ENCODE results near the gene NR2E1.

NR2E1 gene

GRCh38 chr6:108164543-108164814 is 1.3 kb upstream of the NR2E1 start:
- Histone ChIP-seq H3K4me1 (ENCODE audit: control insufficient read depth, insufficient read depth, low read length, poor library complexity, severe bottlenecking) (peaks cover 31% of the 10 kb centered on the region), H3K27me3 (replicated peaks; ENCODE audit: control insufficient read depth, insufficient read depth, low read length, poor library complexity, severe bottlenecking) (peaks cover 70% of the 10 kb centered on the region), H3K4me3 (ENCODE audit: insufficient read depth, low read depth, low read length, poor library complexity, severe bottlenecking) (no peak overlapping the region), H3K36me3 (ENCODE audit: control insufficient read depth, insufficient read depth, low read length) (no peaks in the 10 kb centered on the region), H3K27ac (ENCODE audit: insufficient read depth, low read length, poor library complexity, severe bottlenecking) (no peak overlapping the region), H3K9me3 (ENCODE audit: control insufficient read depth, low read length) (no peaks in the 10 kb centered on the region)
- DNase-seq = no peak

- Histone ChIP-seq H3K36me3 (ENCODE audit: control insufficient read depth, insufficient read depth, low read length) (no peaks in the 10 kb centered on the region), H3K4me1 (ENCODE audit: control insufficient read depth, insufficient read depth, low read length, poor library complexity, severe bottlenecking) (peaks cover 33% of the 10 kb centered on the region), H3K27ac (ENCODE audit: insufficient read depth, low read length, poor library complexity, severe bottlenecking) (no peak overlapping the region), H3K4me3 (ENCODE audit: insufficient read depth, low read depth, low read length, poor library complexity, severe bottlenecking) (no peak overlapping the region), H3K27me3 (replicated peaks; ENCODE audit: control insufficient read depth, insufficient read depth, low read length, poor library complexity, severe bottlenecking) (peaks cover 70% of the 10 kb centered on the region), H3K9me3 (ENCODE audit: control insufficient read depth, low read length) (no peaks in the 10 kb centered on the region)
- DNase-seq = no peak
Measured at GRCh38 chr6:108164815-108165706, 761 bp upstream of the NR2E1 start.

- H3K27me3 ChIP-seq (replicated peaks; ENCODE audit: control insufficient read depth, insufficient read depth, low read length, poor library complexity, severe bottlenecking) = peaks cover 79% of the 10 kb centered on the region
- H3K4me1 ChIP-seq (ENCODE audit: control insufficient read depth, insufficient read depth, low read length, poor library complexity, severe bottlenecking) = peaks cover 41% of the 10 kb centered on the region
- DNase-seq = no peak
- H3K9me3 ChIP-seq (ENCODE audit: control insufficient read depth, low read length) = no peaks in the 10 kb centered on the region
- no peak overlapping the region for H3K4me3 ChIP-seq (ENCODE audit: insufficient read depth, low read depth, low read length, poor library complexity, severe bottlenecking)
- no peak overlapping the region for H3K27ac ChIP-seq (ENCODE audit: insufficient read depth, low read length, poor library complexity, severe bottlenecking)
- no peaks in the 10 kb centered on the region for H3K36me3 ChIP-seq (ENCODE audit: control insufficient read depth, insufficient read depth, low read length)
Measured at GRCh38 chr6:108166664-108167448, 1.0 kb downstream of the NR2E1 start.

GRCh38 chr6:108167449-108168089 is 1.7 kb downstream of the NR2E1 start:
- H3K4me1 ChIP-seq (ENCODE audit: control insufficient read depth, insufficient read depth, low read length, poor library complexity, severe bottlenecking) = peaks cover 41% of the 10 kb centered on the region
- no peaks in the 10 kb centered on the region for H3K9me3 ChIP-seq (ENCODE audit: control insufficient read depth, low read length)
- H3K27ac ChIP-seq (ENCODE audit: insufficient read depth, low read length, poor library complexity, severe bottlenecking) = no peak overlapping the region
- H3K27me3 ChIP-seq (replicated peaks; ENCODE audit: control insufficient read depth, insufficient read depth, low read length, poor library complexity, severe bottlenecking) = peaks cover 86% of the 10 kb centered on the region
- H3K36me3 ChIP-seq (ENCODE audit: control insufficient read depth, insufficient read depth, low read length) = no peaks in the 10 kb centered on the region
- DNase-seq = no peak
- peak overlapping the region; percentile 37 for H3K4me3 ChIP-seq (ENCODE audit: insufficient read depth, low read depth, low read length, poor library complexity, severe bottlenecking)

- no peaks in the 10 kb centered on the region for H3K36me3 ChIP-seq (ENCODE audit: control insufficient read depth, insufficient read depth, low read length)
Measured at GRCh38 chr6:108168090-108168463, 2.3 kb downstream of the NR2E1 start.

GRCh38 chr6:108168501-108169463 is 3.0 kb downstream of the NR2E1 start:
- Histone ChIP-seq H3K27ac (ENCODE audit: insufficient read depth, low read length, poor library complexity, severe bottlenecking) (no peak overlapping the region), H3K4me3 (ENCODE audit: insufficient read depth, low read depth, low read length, poor library complexity, severe bottlenecking) (peak overlapping the region; percentile 37), H3K27me3 (replicated peaks; ENCODE audit: control insufficient read depth, insufficient read depth, low read length, poor library complexity, severe bottlenecking) (peaks cover 82% of the 10 kb centered on the region), H3K36me3 (ENCODE audit: control insufficient read depth, insufficient read depth, low read length) (no peaks in the 10 kb centered on the region), H3K9me3 (ENCODE audit: control insufficient read depth, low read length) (no peaks in the 10 kb centered on the region), H3K4me1 (ENCODE audit: control insufficient read depth, insufficient read depth, low read length, poor library complexity, severe bottlenecking) (peaks cover 41% of the 10 kb centered on the region)
- no peak for DNase-seq

More at GRCh38 chr6:108168090-108168463, 2.3 kb downstream of the NR2E1 start:
- H3K9me3 ChIP-seq (ENCODE audit: control insufficient read depth, low read length) = no peaks in the 10 kb centered on the region
- H3K27ac ChIP-seq (ENCODE audit: insufficient read depth, low read length, poor library complexity, severe bottlenecking) = no peak overlapping the region
- no peak for DNase-seq
- peaks cover 85% of the 10 kb centered on the region for H3K27me3 ChIP-seq (replicated peaks; ENCODE audit: control insufficient read depth, insufficient read depth, low read length, poor library complexity, severe bottlenecking)
- peaks cover 41% of the 10 kb centered on the region for H3K4me1 ChIP-seq (ENCODE audit: control insufficient read depth, insufficient read depth, low read length, poor library complexity, severe bottlenecking)
- H3K4me3 ChIP-seq (ENCODE audit: insufficient read depth, low read depth, low read length, poor library complexity, severe bottlenecking) = peak overlapping the region; percentile 37

GRCh38 chr6:108169464-108170331 is 3.9 kb downstream of the NR2E1 start:
- no peak for DNase-seq
- H3K36me3 ChIP-seq (ENCODE audit: control insufficient read depth, insufficient read depth, low read length) = no peaks in the 10 kb centered on the region
- H3K27ac ChIP-seq (ENCODE audit: insufficient read depth, low read length, poor library complexity, severe bottlenecking) = no peak overlapping the region
- peak overlapping the region; percentile 37 for H3K4me3 ChIP-seq (ENCODE audit: insufficient read depth, low read depth, low read length, poor library complexity, severe bottlenecking)
- peaks cover 41% of the 10 kb centered on the region for H3K4me1 ChIP-seq (ENCODE audit: control insufficient read depth, insufficient read depth, low read length, poor library complexity, severe bottlenecking)
- H3K9me3 ChIP-seq (ENCODE audit: control insufficient read depth, low read length) = no peaks in the 10 kb centered on the region
- H3K27me3 ChIP-seq (replicated peaks; ENCODE audit: control insufficient read depth, insufficient read depth, low read length, poor library complexity, severe bottlenecking) = peaks cover 91% of the 10 kb centered on the region

GRCh38 chr6:108170332-108171290 is 4.8 kb downstream of the NR2E1 start:
- peaks cover 46% of the 10 kb centered on the region for H3K4me1 ChIP-seq (ENCODE audit: control insufficient read depth, insufficient read depth, low read length, poor library complexity, severe bottlenecking)
- H3K4me3 ChIP-seq (ENCODE audit: insufficient read depth, low read depth, low read length, poor library complexity, severe bottlenecking) = no peak overlapping the region
- no peaks in the 10 kb centered on the region for H3K9me3 ChIP-seq (ENCODE audit: control insufficient read depth, low read length)
- no peaks in the 10 kb centered on the region for H3K36me3 ChIP-seq (ENCODE audit: control insufficient read depth, insufficient read depth, low read length)
- H3K27ac ChIP-seq (ENCODE audit: insufficient read depth, low read length, poor library complexity, severe bottlenecking) = no peak overlapping the region
- H3K27me3 ChIP-seq (replicated peaks; ENCODE audit: control insufficient read depth, insufficient read depth, low read length, poor library complexity, severe bottlenecking) = peaks cover 95% of the 10 kb centered on the region
- no peak for DNase-seq
